Measurements from ENCODE around the gene SLC12A9.

SLC12A9 gene

DNA sequence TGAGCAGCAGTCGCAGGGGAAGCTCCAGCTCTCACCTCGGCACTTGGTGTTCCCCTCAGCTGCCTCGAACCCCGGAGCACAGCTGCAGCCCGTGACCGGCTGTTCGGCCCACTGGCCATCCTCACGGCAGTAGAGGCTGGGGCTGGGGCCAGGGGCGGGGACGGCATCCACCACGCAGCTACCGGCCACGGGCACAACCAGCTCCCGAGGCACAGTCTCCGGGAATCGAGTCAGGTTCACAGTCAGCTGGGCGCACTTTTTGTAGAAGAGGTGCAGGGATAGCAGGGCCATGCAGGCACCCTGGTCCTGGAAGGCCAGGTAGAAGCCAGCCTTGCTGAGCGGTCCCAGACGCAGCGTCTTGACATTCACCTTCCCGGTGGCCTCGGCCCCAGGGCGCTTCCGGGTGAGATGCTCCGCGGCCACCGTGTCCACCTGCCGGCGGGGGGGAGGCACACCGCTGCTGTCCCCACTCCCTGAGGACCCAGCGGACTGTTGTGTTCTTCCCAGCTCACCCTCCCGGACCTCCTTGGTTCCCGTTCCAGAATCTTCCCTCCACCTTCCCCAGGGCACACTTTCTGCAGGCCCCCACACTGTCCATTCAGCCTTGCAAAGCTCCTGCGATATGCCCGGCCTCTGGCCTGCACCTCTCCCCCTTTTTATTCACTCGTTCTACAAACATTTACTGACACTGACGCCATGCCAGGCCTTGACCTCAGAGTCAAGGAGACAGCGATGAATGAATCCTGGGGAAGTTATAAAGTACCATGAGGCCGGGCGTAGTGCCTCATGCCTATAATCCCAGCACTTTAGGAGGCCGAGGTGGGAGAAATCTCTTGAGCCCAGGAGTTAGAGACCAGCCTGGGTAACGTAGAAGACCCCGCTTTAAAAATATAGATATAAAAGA lies 30.0 kb upstream of the SLC12A9 start:
- Mint-ChIP-seq H3K36me3 (ENCODE audit: low read depth) (no peaks in the 10 kb centered on the region), H3K4me3 (no peak overlapping the region), H3K9me3 (no peaks in the 10 kb centered on the region), H3K27me3 (ENCODE audit: low read depth) (peaks cover 22% of the 10 kb centered on the region), H3K4me1 (ENCODE audit: low read depth) (peaks cover 7% of the 10 kb centered on the region), H3K27ac (no peak overlapping the region)
- DNase-seq (ENCODE audit: low spot score), result no peak

DNA sequence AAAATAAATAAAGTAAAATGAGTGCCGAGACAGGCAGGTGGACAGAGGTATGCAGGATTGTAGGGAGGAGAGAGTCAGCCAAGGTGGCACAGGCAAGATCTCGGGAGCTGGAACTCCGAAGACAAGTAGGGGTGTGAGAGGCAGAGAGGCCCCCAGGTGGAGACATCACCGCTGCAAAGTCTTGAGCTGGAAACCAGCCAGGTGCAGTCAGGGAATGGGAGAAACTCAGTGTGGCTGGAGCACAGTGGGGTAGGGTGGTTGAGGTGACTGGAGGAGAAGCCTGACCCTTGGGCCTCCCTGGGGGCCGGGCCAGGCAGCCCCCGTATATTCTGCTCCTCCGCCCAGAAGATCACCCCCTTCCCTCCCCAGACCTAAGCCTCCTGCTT lies 29.4 kb upstream of the SLC12A9 start:
- Mint-ChIP-seq H3K36me3 (ENCODE audit: low read depth) (no peaks in the 10 kb centered on the region), H3K27me3 (ENCODE audit: low read depth) (peaks cover 28% of the 10 kb centered on the region)

DNA sequence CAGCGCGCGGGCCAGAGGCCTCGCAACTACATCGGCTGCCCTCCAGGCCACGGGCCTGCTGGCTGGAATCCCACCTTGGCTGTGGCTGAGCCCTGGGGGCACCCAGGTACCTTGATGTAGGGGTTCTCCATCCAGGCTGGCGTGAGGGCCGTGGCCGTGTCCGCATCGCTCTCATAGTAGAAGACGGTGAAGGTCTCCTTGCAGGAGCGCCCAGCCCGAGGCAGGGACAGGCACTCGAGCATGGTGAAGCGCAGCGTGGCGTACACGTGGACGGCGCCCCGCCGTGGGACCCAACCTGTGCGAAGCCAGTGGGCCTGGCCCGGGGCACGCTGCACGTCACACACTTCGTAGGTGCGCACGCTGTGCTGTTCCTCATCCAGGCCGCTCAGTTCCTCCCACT lies 29.0 kb upstream of the SLC12A9 start:
- H3K4me3 Mint-ChIP-seq, result no peak overlapping the region
- DNase-seq (ENCODE audit: low spot score), result no peak
- H3K27me3 Mint-ChIP-seq (ENCODE audit: low read depth), result peaks cover 31% of the 10 kb centered on the region
- no peaks in the 10 kb centered on the region for H3K9me3 Mint-ChIP-seq
- H3K4me1 Mint-ChIP-seq (ENCODE audit: low read depth), result peaks cover 12% of the 10 kb centered on the region
- no peaks in the 10 kb centered on the region for H3K36me3 Mint-ChIP-seq (ENCODE audit: low read depth)
- H3K27ac Mint-ChIP-seq, result no peak overlapping the region

More for the DNA sequence above, 29.4 kb upstream of the SLC12A9 start:
- Mint-ChIP-seq H3K9me3 (no peaks in the 10 kb centered on the region), H3K4me3 (no peak overlapping the region), H3K4me1 (ENCODE audit: low read depth) (peaks cover 11% of the 10 kb centered on the region), H3K27ac (no peak overlapping the region)
- DNase-seq (ENCODE audit: low spot score), result no peak

DNA sequence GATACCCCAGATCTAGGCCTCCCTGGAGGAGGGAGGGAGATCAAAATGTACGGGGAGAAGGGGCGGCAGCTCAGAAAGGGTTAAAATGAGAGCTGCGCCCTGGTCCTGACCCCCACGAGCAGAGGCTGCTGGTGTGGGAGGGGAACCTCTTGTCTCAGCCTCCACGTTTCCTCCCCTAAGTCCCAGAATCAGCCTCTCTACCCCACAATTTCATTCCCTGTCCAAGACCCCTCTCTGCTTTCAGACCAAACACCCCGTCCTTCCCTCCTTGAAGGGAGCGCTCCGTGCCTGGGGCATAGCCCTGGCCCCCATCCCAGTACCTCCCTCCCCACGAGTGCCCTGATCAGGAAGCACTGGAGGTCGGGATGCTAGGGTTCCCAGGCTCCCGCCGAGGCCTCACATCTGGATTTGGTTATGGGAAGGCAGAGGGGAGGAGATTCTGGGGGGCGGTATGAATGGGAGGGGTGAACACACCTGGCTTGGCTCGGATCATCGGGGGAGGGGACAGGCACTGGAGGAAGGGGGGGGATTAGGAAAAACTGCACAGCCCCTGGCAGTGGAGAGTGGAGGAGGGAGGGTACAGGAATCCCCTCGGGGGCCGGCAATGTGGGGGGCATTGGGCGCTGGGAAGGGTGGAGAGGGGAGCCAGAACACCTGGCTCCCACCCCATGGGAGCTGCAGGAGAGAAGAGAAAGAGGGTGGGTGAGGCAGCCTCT lies 27.9 kb upstream of the SLC12A9 start:
- no peak for DNase-seq (ENCODE audit: low spot score)
- Mint-ChIP-seq H3K4me3 (no peak overlapping the region), H3K36me3 (ENCODE audit: low read depth) (no peaks in the 10 kb centered on the region), H3K27ac (no peak overlapping the region), H3K9me3 (no peaks in the 10 kb centered on the region), H3K4me1 (ENCODE audit: low read depth) (peaks cover 14% of the 10 kb centered on the region), H3K27me3 (ENCODE audit: low read depth) (peaks cover 40% of the 10 kb centered on the region)

DNA sequence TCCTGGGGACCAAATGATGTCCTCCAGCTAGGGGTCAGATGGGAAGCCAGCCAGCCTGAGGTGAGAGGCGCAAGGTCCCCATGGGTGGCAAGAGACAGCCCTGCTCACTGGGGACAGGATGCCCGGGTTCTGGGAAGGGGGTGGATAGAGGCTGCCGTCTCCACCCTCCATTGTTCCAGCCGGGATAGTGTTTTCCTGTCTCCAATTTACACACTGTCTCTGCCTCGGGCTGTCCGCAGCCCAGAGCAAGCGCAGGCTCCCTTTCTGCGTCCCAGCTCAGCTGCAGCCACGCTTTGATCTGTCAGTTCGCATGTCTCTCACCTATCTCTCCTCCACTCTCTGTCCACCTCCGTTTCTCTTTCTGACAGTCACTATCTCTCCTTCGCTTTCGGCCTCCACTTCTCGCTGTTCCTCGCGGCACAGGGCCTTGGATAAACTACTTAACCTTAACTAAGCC lies 27.3 kb upstream of the SLC12A9 start:
- no peak overlapping the region for H3K27ac Mint-ChIP-seq

DNA sequence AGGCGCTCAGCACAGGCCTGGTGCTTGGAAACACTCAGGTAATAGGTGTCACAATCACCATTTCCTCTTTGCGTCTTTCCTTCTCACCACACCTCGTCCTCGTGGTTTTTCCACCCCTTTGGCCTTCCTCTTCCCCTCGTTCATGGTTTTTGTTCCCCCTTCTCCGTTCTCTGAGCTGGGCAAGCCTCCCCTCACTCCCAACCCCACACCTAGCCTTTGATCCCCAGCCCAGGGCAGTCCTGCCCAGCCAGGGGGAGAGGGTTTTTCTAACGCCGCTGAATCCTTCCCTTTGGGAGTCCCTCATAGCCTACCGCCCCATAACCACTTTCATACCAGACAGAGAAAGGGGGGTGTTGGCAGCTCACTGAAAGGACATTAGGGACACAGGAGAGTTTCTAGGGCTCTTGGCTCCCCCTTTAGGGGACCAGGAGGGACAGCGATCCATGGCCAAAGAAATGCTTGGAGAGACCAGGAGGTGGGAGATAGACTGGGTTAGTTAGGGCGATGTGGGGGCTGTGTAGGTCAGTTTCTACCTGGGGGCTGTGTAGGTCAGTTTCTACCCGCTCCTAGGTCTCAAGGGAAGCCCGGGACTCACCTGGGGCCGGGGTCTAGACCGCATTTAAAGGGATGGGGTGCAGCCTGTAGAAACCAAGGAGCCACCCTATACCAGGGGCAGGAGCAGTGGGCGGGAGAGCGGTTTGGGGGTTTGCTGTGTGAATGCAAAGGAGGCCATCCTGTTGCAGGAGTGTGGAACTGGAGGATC lies 26.6 kb upstream of the SLC12A9 start:
- Mint-ChIP-seq H3K9me3 (no peaks in the 10 kb centered on the region), H3K4me1 (ENCODE audit: low read depth) (peaks cover 14% of the 10 kb centered on the region), H3K4me3 (peak overlapping the region; percentile 68), H3K27me3 (ENCODE audit: low read depth) (peaks cover 49% of the 10 kb centered on the region), H3K27ac (no peak overlapping the region), H3K36me3 (ENCODE audit: low read depth) (no peaks in the 10 kb centered on the region)
- DNase-seq (ENCODE audit: low spot score), result no peak

More for the DNA sequence above, 27.3 kb upstream of the SLC12A9 start:
- no peak for DNase-seq (ENCODE audit: low spot score)
- Mint-ChIP-seq H3K4me3 (no peak overlapping the region), H3K9me3 (no peaks in the 10 kb centered on the region), H3K4me1 (ENCODE audit: low read depth) (peaks cover 14% of the 10 kb centered on the region), H3K36me3 (ENCODE audit: low read depth) (no peaks in the 10 kb centered on the region), H3K27me3 (ENCODE audit: low read depth) (peaks cover 44% of the 10 kb centered on the region)

DNA sequence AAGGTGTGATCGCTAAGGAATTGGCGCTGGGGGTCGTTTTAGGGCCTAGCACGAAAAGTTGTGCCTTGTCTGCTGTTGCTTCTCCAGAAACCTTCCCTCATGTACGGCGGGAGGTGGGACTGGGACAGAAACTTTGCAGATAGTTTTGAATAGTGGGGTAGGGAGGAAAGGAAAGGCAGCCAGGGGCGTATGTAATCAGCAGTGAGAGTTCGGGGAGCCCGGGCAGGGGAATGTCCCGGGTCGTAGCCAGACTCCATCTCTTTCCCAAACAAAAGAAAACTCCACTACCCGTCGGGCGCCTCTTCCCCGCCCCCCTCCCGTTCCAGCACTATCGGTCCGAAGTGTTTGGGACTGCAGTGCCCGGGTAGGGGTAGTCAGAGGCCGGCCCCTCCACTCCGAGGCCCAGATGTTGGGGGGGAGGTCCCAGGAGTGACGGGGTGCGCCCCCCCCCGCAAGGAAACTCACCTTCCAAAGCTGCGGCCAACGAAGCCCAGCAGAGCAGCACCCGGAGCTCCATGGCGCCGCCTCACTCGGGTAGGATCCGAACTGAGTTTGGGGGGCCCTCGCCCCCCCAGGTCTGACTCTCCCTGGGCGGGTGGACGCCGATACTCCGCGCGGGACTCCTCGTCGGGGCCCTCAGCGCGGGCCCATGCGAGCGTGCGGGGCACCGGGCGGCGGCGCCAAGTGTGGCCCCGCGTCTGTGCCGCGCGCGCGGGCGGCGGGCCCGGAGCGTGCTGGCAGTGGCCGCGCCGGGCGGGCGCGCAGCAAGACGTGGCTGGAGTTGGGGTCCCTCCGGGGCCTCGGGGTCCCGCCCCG lies 25.8 kb upstream of the SLC12A9 start:
- Mint-ChIP-seq H3K27me3 (ENCODE audit: low read depth) (peaks cover 50% of the 10 kb centered on the region), H3K4me3 (peak overlapping the region; percentile 68)

DNA sequence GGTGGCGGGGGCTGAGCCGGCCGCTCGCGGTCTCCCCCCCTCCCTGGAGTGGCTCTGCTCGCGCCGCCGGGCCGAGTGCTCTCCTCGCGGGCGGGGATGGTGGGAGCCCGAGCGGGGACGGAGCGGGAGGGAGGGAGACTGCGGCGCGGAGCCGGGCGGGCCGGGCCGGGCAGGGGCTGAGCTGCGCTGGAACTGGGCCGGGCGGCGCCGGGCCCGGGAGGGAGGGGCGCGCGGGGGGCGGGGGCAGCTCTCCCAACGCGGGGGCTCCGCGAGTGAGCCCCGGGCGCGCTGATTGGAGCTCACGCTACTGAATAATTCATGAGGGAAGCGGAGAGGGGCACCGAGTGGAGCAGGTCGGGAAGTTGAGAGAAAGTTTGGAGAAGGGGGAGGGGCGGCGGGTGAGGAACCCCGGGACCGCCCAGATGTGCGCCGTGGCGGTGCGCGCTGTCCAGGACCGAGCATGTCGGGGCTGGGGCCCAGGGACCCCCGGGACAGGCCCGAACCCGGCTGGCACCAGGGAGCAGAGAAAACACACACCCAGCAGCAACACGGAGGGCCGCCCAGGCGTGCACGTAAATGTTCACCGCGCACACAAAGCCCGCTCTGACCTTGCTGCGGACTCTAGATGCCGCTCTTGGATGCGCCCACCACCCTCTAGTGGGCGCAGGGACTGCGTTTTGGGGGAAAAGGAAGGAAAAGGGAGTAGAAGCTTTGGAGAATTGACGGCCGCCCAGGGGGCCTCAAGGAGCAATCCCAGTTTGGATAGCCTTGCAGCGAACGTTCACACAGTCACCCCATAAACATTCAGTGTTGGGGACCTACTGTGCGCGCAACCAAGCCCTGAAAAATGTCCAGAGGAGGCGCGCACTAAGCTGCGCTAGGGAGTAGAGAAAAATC lies 24.9 kb upstream of the SLC12A9 start, which contains the start of gene EPHB4:
Gene EPHB4, minus strand, starts transcription at position 194 of the 897 bp plus-strand sequence. CDS start 493 bp downstream, outside the sequence.
- Mint-ChIP-seq H3K4me3 (peak within 1 kb of the TSS; percentile 68), H3K9me3 (no peaks in the 10 kb centered on the region), H3K36me3 (ENCODE audit: low read depth) (no peaks in the 10 kb centered on the region), H3K27ac (no peak within 1 kb of the TSS), H3K4me1 (ENCODE audit: low read depth) (peaks cover 14% of the 10 kb centered on the region), H3K27me3 (ENCODE audit: low read depth) (peaks cover 50% of the 10 kb centered on the region)
- no peak for DNase-seq (ENCODE audit: low spot score)

More for the DNA sequence above, 25.8 kb upstream of the SLC12A9 start:
- Mint-ChIP-seq H3K27ac (no peak overlapping the region), H3K9me3 (no peaks in the 10 kb centered on the region), H3K4me1 (ENCODE audit: low read depth) (peaks cover 14% of the 10 kb centered on the region), H3K36me3 (ENCODE audit: low read depth) (no peaks in the 10 kb centered on the region)
- DNase-seq (ENCODE audit: low spot score), result no peak

DNA sequence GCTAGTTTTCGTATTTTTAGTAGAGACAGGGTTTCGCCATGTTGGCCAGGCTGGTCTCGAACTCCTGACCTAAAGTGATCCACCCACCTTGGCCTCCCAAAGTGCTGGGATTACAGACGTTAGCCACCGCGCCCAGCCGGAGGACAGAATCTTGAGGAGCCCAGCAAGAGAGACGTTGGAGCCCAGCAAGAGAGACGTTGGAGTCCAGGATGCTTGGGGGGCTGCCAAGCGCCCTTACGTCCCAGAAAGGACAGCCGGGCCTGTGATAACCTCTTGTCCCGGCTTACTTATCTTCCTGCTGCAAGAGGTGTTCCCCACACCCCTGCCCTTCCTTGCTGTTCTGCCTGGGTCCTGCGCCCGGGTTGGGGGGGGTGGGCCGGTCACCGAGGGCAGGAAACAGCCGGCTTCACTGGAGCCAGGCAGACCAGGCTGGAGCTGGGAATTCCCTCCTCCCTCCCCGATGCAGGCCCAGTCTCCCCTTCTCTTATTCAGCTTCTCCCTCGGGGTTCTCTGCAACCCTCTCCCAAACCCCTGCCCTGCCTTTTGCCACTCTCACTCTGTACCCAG lies 23.3 kb upstream of the SLC12A9 start:
- peaks cover 14% of the 10 kb centered on the region for H3K4me1 Mint-ChIP-seq (ENCODE audit: low read depth)
- no peak for DNase-seq (ENCODE audit: low spot score)
- H3K27ac Mint-ChIP-seq, result no peak overlapping the region
- peaks cover 50% of the 10 kb centered on the region for H3K27me3 Mint-ChIP-seq (ENCODE audit: low read depth)
- no peaks in the 10 kb centered on the region for H3K36me3 Mint-ChIP-seq (ENCODE audit: low read depth)
- no peaks in the 10 kb centered on the region for H3K9me3 Mint-ChIP-seq
- no peak overlapping the region for H3K4me3 Mint-ChIP-seq

DNA sequence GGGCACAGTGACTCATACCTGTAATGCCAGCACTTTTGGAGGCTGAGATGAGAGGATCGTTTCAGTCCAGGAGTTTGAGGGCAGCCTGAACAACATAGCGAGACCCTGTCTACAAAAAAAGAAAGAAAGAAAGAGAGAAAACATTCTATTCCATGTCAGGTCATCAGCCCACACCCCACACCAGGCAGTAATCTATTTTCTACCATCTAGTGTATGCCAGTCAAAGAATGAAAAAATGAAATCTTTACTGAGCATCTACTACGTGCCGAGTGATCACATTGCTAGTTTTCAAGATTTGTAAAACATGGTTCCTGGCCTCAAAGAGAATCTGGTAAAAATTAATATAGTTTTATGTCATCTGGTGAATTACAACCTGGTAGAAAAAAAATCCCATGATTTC lies 22.1 kb upstream of the SLC12A9 start:
- H3K27me3 Mint-ChIP-seq (ENCODE audit: low read depth), result peaks cover 42% of the 10 kb centered on the region
- no peak overlapping the region for H3K4me3 Mint-ChIP-seq
- H3K4me1 Mint-ChIP-seq (ENCODE audit: low read depth), result peaks cover 14% of the 10 kb centered on the region
- DNase-seq (ENCODE audit: low spot score), result no peak
- no peaks in the 10 kb centered on the region for H3K9me3 Mint-ChIP-seq
- no peak overlapping the region for H3K27ac Mint-ChIP-seq
- no peaks in the 10 kb centered on the region for H3K36me3 Mint-ChIP-seq (ENCODE audit: low read depth)

DNA sequence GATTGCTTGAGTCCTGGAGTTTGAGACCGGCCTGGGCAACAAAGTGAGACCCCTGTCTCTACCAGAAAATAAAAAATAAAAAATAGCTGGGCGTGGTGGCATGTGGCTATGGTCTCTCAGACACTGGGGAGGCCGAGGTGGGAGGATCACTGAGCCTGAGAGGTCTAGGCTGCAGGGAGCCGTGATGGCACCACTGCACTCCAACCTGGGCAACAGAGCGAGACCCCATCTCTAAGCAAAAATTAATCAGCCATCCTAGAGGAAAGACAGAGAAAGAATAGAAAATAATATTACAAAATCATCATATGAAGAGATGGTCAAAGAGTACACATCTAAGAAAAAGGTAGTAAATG lies 20.3 kb upstream of the SLC12A9 start:
- Mint-ChIP-seq H3K27me3 (ENCODE audit: low read depth) (peaks cover 29% of the 10 kb centered on the region), H3K9me3 (no peaks in the 10 kb centered on the region), H3K4me3 (no peak overlapping the region), H3K4me1 (ENCODE audit: low read depth) (peaks cover 15% of the 10 kb centered on the region), H3K27ac (no peak overlapping the region), H3K36me3 (ENCODE audit: low read depth) (no peaks in the 10 kb centered on the region)
- DNase-seq (ENCODE audit: low spot score), result no peak

Data from T-helper 2 cell treated with Interferon-gamma antibody and Interleukin-4, amounts not matched to agents 5 μg/mL and 100 μg/mL, for 36 hours (primary cell).